Vein endothelial cell (primary cell): ENCODE measurements around the gene MAP2. TPM values are rescaled to one million over a fixed set of nuclear protein-coding genes. Genes with fewer than 3 reads are reported as not detected.

Experiments used
- small RNA-seq: library from RNA; depleted of rRNA; stranded (forward); fragments of <200 nt; gene quantifications from one replicate; pipeline ENCODE3, GENCODE V24; 2012
- total RNA-seq: library from RNA; depleted of rRNA; stranded (reverse); fragments of >200 nt; gene quantifications from 2 replicates; pipeline ENCODE4 v1.2.3, GENCODE V29; 2012

Gene MAP2, protein sequence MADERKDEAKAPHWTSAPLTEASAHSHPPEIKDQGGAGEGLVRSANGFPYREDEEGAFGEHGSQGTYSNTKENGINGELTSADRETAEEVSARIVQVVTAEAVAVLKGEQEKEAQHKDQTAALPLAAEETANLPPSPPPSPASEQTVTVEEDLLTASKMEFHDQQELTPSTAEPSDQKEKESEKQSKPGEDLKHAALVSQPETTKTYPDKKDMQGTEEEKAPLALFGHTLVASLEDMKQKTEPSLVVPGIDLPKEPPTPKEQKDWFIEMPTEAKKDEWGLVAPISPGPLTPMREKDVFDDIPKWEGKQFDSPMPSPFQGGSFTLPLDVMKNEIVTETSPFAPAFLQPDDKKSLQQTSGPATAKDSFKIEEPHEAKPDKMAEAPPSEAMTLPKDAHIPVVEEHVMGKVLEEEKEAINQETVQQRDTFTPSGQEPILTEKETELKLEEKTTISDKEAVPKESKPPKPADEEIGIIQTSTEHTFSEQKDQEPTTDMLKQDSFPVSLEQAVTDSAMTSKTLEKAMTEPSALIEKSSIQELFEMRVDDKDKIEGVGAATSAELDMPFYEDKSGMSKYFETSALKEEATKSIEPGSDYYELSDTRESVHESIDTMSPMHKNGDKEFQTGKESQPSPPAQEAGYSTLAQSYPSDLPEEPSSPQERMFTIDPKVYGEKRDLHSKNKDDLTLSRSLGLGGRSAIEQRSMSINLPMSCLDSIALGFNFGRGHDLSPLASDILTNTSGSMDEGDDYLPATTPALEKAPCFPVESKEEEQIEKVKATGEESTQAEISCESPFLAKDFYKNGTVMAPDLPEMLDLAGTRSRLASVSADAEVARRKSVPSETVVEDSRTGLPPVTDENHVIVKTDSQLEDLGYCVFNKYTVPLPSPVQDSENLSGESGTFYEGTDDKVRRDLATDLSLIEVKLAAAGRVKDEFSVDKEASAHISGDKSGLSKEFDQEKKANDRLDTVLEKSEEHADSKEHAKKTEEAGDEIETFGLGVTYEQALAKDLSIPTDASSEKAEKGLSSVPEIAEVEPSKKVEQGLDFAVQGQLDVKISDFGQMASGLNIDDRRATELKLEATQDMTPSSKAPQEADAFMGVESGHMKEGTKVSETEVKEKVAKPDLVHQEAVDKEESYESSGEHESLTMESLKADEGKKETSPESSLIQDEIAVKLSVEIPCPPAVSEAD (N-terminal part only)
- total RNA-seq: 23.2 and 31.7 TPM in 2 replicates

GRCh38 chr2:209423562-209424198 is at the start of gene MAP2:
Gene MAP2 (plus strand): TSS chr2:209424047. CDS start chr2:209653171, 229,124 bp downstream.

GRCh38 chr2:209771474-209772289 is 347.8 kb downstream of the MAP2 start, which contains the start of gene UNC80:
Gene UNC80 (plus strand): TSS chr2:209771832. CDS start chr2:209772073, 241 bp downstream.

Small RNA genes lying within 50 kb of the gene (small RNA-seq; reads per million reads assigned to genes)
- gene RNA5SP118: not detected
